ENCODE measurements around the gene LRRC53. TPM values are rescaled to one million over a fixed set of nuclear protein-coding genes. Genes with fewer than 3 reads are reported as not detected.

LRRC53 gene
- total RNA-seq, 1 donor from 2014 or later = not detected

DNA sequence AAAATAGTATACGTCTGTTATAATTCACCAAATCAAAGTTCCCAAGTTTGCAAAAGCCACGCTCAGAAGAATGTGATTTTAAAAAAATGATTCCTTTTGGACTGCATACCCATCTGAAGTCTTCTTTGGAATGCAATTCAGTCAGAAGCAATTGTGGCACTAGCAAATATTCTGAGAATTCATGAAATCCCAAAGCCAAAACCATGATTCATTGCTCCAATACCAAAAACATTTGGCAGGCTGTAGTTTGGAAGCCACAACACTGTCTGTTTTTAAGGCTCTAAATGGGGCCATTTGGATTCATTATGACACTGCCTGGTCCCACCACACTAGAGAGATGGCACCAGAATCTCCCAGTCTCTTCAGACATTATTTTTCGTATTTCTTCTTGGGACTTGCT is 21.8 kb upstream of the LRRC53 start:
- DNase-seq (ENCODE audit: low read depth) = no peak
- Histone ChIP-seq H3K4me3 (ENCODE audit: low read depth, low read length) (no peak overlapping the region), H3K36me3 (ENCODE audit: control insufficient read depth, insufficient read depth, low read length) (no peaks in the 10 kb centered on the region), H3K27me3 (ENCODE audit: control insufficient read depth, insufficient read depth, low read length) (no peaks in the 10 kb centered on the region)
- TF ChIP-seq, protein P1, sequence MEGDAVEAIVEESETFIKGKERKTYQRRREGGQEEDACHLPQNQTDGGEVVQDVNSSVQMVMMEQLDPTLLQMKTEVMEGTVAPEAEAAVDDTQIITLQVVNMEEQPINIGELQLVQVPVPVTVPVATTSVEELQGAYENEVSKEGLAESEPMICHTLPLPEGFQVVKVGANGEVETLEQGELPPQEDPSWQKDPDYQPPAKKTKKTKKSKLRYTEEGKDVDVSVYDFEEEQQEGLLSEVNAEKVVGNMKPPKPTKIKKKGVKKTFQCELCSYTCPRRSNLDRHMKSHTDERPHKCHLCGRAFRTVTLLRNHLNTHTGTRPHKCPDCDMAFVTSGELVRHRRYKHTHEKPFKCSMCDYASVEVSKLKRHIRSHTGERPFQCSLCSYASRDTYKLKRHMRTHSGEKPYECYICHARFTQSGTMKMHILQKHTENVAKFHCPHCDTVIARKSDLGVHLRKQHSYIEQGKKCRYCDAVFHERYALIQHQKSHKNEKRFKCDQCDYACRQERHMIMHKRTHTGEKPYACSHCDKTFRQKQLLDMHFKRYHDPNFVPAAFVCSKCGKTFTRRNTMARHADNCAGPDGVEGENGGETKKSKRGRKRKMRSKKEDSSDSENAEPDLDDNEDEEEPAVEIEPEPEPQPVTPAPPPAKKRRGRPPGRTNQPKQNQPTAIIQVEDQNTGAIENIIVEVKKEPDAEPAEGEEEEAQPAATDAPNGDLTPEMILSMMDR (IDR thresholded peaks at IDR 0.05; ENCODE audit: insufficient read depth, low read length, severe bottlenecking) = no peak
- no peak for FAIRE-seq

DNA sequence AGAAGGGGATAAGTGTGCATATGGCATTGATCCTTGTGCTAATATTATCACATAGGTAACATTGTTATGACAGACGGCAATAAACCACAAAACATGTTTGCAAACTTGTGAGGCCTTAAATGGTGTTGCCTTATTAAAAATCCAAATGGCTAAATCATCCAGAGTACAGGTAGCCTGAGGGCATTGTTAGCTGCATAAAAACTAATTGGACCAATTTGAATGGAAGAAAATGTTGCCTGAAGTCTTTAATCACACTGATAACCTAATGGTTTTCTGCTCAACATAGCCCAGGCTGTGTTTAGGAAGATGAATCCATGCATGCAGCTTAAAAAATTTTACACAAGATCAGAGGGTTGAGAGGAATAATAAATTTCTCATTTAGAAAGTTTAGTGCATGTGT is 19.4 kb upstream of the LRRC53 start:
- FAIRE-seq (no peak), DNase-seq (ENCODE audit: low read depth) (no peak)
- H3K36me3 ChIP-seq (ENCODE audit: control insufficient read depth, insufficient read depth, low read length) = no peaks in the 10 kb centered on the region
- TF ChIP-seq, protein P1 (IDR thresholded peaks at IDR 0.05; ENCODE audit: insufficient read depth, low read length, severe bottlenecking) = no peak
- H3K27me3 ChIP-seq (ENCODE audit: control insufficient read depth, insufficient read depth, low read length) = no peaks in the 10 kb centered on the region
- H3K4me3 ChIP-seq (ENCODE audit: low read depth, low read length) = no peak overlapping the region

DNA sequence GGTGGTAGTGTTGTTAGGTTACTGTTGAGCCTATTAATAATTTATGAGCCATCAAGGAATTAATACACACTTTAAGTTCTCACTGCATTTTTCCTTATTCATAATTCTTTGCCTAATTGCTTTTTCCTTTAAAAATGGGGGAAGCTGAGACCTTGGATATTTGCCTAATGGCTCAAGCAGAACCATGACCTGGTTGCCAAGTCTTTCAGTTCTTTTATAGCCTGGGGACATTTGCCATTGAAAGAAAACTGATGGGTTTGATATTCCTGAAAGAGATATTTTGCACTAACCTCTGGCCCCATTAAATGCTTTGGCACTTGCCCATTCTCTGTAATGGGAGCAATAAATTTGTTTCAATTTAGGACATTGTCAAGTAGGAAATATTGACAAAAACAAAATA is 18.5 kb upstream of the LRRC53 start:
- FAIRE-seq = no peak
- TF ChIP-seq, protein P1 (IDR thresholded peaks at IDR 0.05; ENCODE audit: insufficient read depth, low read length, severe bottlenecking) = no peak
- H3K4me3 ChIP-seq (ENCODE audit: low read depth, low read length) = no peak overlapping the region
- no peaks in the 10 kb centered on the region for H3K27me3 ChIP-seq (ENCODE audit: control insufficient read depth, insufficient read depth, low read length)
- DNase-seq (ENCODE audit: low read depth) = no peak
- no peaks in the 10 kb centered on the region for H3K36me3 ChIP-seq (ENCODE audit: control insufficient read depth, insufficient read depth, low read length)

DNA sequence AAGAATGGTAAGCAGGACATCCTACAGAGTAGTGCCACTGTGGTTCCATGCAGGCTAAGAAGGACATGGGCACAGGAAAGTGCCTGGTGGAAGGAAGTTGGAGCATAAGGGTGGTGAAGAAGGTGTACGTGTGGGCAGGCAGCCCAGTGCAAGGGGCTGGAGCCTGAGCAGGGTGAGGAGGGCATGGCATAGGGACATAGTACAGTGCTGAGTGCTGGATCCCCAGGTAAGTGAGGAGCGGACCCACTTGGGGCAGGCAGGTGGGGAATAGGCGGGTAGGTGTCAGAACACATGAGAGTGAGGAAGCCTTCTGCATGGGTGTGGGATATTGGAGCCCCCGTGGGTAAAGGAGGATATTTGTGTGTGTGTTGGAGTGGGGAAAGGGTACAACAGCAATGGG is 15.7 kb upstream of the LRRC53 start:
- Histone ChIP-seq H3K27me3 (ENCODE audit: control insufficient read depth, insufficient read depth, low read length) (no peaks in the 10 kb centered on the region), H3K4me3 (ENCODE audit: low read depth, low read length) (no peak overlapping the region), H3K36me3 (ENCODE audit: control insufficient read depth, insufficient read depth, low read length) (no peaks in the 10 kb centered on the region)
- DNase-seq (ENCODE audit: low read depth) = no peak
- FAIRE-seq = no peak
- TF ChIP-seq, protein P1 (IDR thresholded peaks at IDR 0.05; ENCODE audit: insufficient read depth, low read length, severe bottlenecking) = no peak

DNA sequence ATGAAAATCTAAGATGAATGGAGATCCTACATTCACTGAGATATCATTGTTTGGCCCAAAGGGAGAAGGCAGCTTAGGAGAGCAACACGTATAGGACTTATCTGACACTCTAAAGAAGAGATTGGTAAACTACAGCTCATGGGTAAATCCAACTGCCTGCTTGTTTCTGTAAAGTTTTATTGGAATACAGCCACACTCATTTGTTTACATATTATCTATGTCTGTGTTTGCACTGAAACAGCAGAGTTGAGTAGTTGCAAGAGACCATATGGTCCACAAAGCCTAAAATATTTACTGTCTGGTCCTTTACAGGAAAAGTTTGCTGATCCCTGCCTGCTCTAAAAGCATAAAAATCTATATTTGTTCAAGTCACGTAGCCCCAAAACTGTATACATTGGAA is 14.3 kb upstream of the LRRC53 start:
- Histone ChIP-seq H3K27me3 (ENCODE audit: control insufficient read depth, insufficient read depth, low read length) (no peaks in the 10 kb centered on the region), H3K36me3 (ENCODE audit: control insufficient read depth, insufficient read depth, low read length) (no peaks in the 10 kb centered on the region), H3K4me3 (ENCODE audit: low read depth, low read length) (no peak overlapping the region)
- FAIRE-seq (no peak), DNase-seq (ENCODE audit: low read depth) (no peak)
- TF ChIP-seq, protein P1 (IDR thresholded peaks at IDR 0.05; ENCODE audit: insufficient read depth, low read length, severe bottlenecking) = no peak

DNA sequence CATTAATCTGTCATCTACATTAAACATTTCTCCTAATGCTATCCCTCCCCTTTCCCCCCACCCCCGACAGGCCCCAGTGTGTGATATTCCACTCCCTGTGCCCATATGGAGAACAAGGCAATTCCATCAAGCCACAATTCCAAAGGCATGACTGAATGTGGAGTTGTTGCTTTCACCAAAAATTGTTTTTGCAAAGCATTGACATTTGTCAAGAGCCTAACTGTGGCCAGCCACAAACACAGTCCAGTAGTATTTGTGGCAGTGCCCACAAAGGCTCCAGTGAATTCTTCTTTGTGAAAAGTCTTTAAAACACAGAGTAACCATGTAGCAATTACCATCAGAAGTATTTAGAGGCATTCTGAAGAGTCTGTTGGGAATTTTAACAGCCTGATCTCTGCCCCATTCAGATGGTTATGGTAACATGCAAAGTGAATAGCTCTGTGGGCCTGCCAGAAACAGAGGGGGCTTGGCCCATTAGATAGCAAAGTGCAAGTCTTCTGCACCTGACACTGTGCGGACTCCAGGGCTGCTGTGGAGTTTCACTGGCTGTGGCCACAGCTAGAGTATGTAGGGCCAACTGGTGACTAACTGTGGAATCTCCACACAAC is 11.6 kb upstream of the LRRC53 start:
- DNase-seq (ENCODE audit: low read depth) (no peak), FAIRE-seq (no peak)
- Histone ChIP-seq H3K27me3 (ENCODE audit: control insufficient read depth, insufficient read depth, low read length) (no peaks in the 10 kb centered on the region), H3K4me3 (ENCODE audit: low read depth, low read length) (no peak overlapping the region), H3K36me3 (ENCODE audit: control insufficient read depth, insufficient read depth, low read length) (no peaks in the 10 kb centered on the region)
- TF ChIP-seq, protein P1 (IDR thresholded peaks at IDR 0.05; ENCODE audit: insufficient read depth, low read length, severe bottlenecking) = no peak
